Measurements from ENCODE around the gene DIAPH3. TPM values are rescaled to one million over a fixed set of nuclear protein-coding genes. Genes with fewer than 3 reads are reported as not detected.

DIAPH3 gene
- total RNA-seq, 1 experiment from 2014 or later = 27.6 TPM

DNA sequence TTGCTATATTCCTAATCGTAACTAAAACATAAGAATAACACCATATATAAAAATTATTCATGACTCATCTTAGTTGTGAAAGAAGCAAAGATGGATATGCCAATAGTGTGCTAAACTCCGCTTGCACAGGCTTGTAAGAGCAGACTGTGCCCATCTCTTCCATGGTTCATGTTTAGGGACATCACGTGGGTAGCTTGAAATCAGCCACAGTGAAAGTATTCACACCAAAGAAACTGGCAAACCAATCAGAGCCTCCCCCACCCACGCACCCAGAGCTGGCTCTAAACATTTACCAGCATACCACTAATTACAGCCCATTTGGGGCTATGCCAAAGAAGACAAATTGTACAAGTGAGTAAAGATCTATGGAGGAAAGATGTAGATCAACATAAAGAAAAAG, 147.5 kb downstream of the DIAPH3 start (continued):
- TF ChIP-seq, protein P1, sequence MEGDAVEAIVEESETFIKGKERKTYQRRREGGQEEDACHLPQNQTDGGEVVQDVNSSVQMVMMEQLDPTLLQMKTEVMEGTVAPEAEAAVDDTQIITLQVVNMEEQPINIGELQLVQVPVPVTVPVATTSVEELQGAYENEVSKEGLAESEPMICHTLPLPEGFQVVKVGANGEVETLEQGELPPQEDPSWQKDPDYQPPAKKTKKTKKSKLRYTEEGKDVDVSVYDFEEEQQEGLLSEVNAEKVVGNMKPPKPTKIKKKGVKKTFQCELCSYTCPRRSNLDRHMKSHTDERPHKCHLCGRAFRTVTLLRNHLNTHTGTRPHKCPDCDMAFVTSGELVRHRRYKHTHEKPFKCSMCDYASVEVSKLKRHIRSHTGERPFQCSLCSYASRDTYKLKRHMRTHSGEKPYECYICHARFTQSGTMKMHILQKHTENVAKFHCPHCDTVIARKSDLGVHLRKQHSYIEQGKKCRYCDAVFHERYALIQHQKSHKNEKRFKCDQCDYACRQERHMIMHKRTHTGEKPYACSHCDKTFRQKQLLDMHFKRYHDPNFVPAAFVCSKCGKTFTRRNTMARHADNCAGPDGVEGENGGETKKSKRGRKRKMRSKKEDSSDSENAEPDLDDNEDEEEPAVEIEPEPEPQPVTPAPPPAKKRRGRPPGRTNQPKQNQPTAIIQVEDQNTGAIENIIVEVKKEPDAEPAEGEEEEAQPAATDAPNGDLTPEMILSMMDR (IDR thresholded peaks at IDR 0.05) = no peak
- TF ChIP-seq MLX (CRISPR knock-in tag; IDR thresholded peaks at IDR 0.05) (no peak), SMAD4 (CRISPR knock-in tag; IDR thresholded peaks at IDR 0.05) (no peak)
- TF ChIP-seq, protein P2, sequence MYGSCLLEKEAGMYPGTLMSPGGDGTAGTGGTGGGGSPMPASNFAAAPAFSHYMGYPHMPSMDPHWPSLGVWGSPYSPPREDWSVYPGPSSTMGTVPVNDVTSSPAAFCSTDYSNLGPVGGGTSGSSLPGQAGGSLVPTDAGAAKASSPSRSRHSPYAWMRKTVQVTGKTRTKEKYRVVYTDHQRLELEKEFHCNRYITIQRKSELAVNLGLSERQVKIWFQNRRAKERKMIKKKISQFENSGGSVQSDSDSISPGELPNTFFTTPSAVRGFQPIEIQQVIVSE (CRISPR knock-in tag; IDR thresholded peaks at IDR 0.05; ENCODE audit: borderline replicate concordance) = no peak

- Mint-ChIP-seq H3K4me1 (no peaks in the 10 kb centered on the region), H3K4me3 (no peak overlapping the region), H3K27ac (no peak overlapping the region), H3K9me3 (no peaks in the 10 kb centered on the region), H3K27me3 (ENCODE audit: low read depth) (no peaks in the 10 kb centered on the region), H3K36me3 (no peaks in the 10 kb centered on the region)
- ATAC-seq (no peak), DNase-seq (ENCODE audit: low spot score) (no peak)
- POLR2A ChIA-PET = no interaction called here
- TF ChIP-seq ZSCAN18 (CRISPR knock-in tag; IDR thresholded peaks at IDR 0.05) (no peak), JAZF1 (CRISPR knock-in tag; IDR thresholded peaks at IDR 0.05) (no peak), EMX1 (CRISPR knock-in tag; IDR thresholded peaks at IDR 0.05) (no peak), ZNF423 (CRISPR knock-in tag; IDR thresholded peaks at IDR 0.05) (no peak), ZNF138 (CRISPR knock-in tag; conservative IDR thresholded peaks at IDR 0.05) (no peak), GABPB1 (CRISPR knock-in tag; IDR thresholded peaks at IDR 0.05) (no peak), NFE2L1 (CRISPR knock-in tag; IDR thresholded peaks at IDR 0.05) (no peak), RORB (CRISPR knock-in tag; IDR thresholded peaks at IDR 0.05) (no peak), KAT7 (CRISPR knock-in tag; IDR thresholded peaks at IDR 0.05; ENCODE audit: borderline replicate concordance) (no peak), CREM (CRISPR knock-in tag; IDR thresholded peaks at IDR 0.05) (no peak), SMAD3 (CRISPR knock-in tag; IDR thresholded peaks at IDR 0.05; ENCODE audit: borderline replicate concordance) (no peak)
- TF ChIP-seq, protein P3, sequence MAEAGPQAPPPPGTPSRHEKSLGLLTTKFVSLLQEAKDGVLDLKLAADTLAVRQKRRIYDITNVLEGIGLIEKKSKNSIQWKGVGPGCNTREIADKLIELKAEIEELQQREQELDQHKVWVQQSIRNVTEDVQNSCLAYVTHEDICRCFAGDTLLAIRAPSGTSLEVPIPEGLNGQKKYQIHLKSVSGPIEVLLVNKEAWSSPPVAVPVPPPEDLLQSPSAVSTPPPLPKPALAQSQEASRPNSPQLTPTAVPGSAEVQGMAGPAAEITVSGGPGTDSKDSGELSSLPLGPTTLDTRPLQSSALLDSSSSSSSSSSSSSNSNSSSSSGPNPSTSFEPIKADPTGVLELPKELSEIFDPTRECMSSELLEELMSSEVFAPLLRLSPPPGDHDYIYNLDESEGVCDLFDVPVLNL (CRISPR knock-in tag; IDR thresholded peaks at IDR 0.05; ENCODE audit: borderline replicate concordance, low read depth) = no peak
- CTCF ChIA-PET = no interaction called here
These were observed 150.6 kb downstream of the DIAPH3 start for GRCh38 chr13:60013166-60013565.

- Mint-ChIP-seq H3K4me1 (no peaks in the 10 kb centered on the region), H3K4me3 (no peak overlapping the region), H3K9me3 (no peaks in the 10 kb centered on the region), H3K36me3 (no peaks in the 10 kb centered on the region), H3K27me3 (ENCODE audit: low read depth) (no peaks in the 10 kb centered on the region), H3K27ac (peak overlapping the region; percentile 32; the same call in 1 of the 2 replicates)
- ChIA-PET CTCF (no interaction called here), POLR2A (no interaction called here)
- ATAC-seq (peak; percentile 32; the same call in 1 of the 2 replicates), DNase-seq (ENCODE audit: low spot score) (no peak)
- TF ChIP-seq TEAD4 (CRISPR knock-in tag; IDR thresholded peaks at IDR 0.05) (no peak), ZNF263 (CRISPR knock-in tag; IDR thresholded peaks at IDR 0.05; ENCODE audit: low read depth) (no peak), FOXP1 (CRISPR knock-in tag; IDR thresholded peaks at IDR 0.05; ENCODE audit: borderline replicate concordance) (no peak), ATF2 (CRISPR knock-in tag; IDR thresholded peaks at IDR 0.05; ENCODE audit: borderline replicate concordance, low read depth) (no peak), RELA (CRISPR knock-in tag; IDR thresholded peaks at IDR 0.05; ENCODE audit: borderline replicate concordance) (no peak), CREM (CRISPR knock-in tag; IDR thresholded peaks at IDR 0.05) (no peak)
- TF ChIP-seq, protein P3 (CRISPR knock-in tag; IDR thresholded peaks at IDR 0.05; ENCODE audit: borderline replicate concordance, low read depth) = no peak
- TF ChIP-seq, protein P4, sequence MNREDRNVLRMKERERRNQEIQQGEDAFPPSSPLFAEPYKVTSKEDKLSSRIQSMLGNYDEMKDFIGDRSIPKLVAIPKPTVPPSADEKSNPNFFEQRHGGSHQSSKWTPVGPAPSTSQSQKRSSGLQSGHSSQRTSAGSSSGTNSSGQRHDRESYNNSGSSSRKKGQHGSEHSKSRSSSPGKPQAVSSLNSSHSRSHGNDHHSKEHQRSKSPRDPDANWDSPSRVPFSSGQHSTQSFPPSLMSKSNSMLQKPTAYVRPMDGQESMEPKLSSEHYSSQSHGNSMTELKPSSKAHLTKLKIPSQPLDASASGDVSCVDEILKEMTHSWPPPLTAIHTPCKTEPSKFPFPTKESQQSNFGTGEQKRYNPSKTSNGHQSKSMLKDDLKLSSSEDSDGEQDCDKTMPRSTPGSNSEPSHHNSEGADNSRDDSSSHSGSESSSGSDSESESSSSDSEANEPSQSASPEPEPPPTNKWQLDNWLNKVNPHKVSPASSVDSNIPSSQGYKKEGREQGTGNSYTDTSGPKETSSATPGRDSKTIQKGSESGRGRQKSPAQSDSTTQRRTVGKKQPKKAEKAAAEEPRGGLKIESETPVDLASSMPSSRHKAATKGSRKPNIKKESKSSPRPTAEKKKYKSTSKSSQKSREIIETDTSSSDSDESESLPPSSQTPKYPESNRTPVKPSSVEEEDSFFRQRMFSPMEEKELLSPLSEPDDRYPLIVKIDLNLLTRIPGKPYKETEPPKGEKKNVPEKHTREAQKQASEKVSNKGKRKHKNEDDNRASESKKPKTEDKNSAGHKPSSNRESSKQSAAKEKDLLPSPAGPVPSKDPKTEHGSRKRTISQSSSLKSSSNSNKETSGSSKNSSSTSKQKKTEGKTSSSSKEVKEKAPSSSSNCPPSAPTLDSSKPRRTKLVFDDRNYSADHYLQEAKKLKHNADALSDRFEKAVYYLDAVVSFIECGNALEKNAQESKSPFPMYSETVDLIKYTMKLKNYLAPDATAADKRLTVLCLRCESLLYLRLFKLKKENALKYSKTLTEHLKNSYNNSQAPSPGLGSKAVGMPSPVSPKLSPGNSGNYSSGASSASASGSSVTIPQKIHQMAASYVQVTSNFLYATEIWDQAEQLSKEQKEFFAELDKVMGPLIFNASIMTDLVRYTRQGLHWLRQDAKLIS (CRISPR knock-in tag; IDR thresholded peaks at IDR 0.05; ENCODE audit: borderline replicate concordance) = no peak
These were observed 151.2 kb downstream of the DIAPH3 start for GRCh38 chr13:60012488-60012887.

Data from WTC11 (cell line).